Activated CD8-positive, alpha-beta memory T cell treated with anti-CD3 and anti-CD28 coated beads, Interleukin-2, amount 50 U/mL, for 48 hours (primary cell): ENCODE data around the gene ERLEC1.
A peak's percentile ranks its signal among the peaks of the same experiment; 100 is the strongest.
"Not testable (repeated sequence)": the region's sequence is repeated elsewhere in the genome, so short reads cannot be mapped to it uniquely, and the experiment has no call there.

Experiments used
- DNase-seq: peaks from one replicate; pipeline ENCODE4 v3.0.0-alpha.2; 2020

The ERLEC1 gene, protein sequence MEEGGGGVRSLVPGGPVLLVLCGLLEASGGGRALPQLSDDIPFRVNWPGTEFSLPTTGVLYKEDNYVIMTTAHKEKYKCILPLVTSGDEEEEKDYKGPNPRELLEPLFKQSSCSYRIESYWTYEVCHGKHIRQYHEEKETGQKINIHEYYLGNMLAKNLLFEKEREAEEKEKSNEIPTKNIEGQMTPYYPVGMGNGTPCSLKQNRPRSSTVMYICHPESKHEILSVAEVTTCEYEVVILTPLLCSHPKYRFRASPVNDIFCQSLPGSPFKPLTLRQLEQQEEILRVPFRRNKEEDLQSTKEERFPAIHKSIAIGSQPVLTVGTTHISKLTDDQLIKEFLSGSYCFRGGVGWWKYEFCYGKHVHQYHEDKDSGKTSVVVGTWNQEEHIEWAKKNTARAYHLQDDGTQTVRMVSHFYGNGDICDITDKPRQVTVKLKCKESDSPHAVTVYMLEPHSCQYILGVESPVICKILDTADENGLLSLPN

GRCh38 chr2:53786705-53787613, at the start of gene ERLEC1, which contains the start of gene ASB3:
Gene ERLEC1, plus strand, starts transcription at chr2:53787044. Its CDS starts 167 bp downstream, at chr2:53787211.
Gene ASB3, minus strand, starts transcription at chr2:53786953. Its CDS starts 21,381 bp downstream, at chr2:53765572.
- peak; percentile 92 for DNase-seq

DNA sequence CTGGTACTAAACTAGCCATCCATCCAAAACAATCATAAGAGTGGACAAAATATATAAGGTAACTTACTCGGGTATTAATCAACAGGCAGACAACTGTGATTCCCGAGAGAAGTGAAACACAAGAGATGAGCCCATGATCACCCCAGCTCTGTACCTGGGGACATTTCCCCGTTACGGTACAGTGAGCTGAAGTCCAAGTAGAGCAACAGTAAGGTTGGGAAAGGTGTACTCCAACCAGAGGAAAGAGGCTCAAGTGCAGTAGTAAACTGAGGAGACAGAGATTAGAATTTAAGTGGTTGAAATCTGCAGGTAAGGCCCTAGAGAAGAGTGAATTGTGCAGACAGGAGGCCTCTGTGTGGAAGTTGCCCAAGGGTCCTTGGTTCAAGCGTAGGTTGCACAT, 49.8 kb upstream of the ERLEC1 start:
- no peak for DNase-seq

DNA sequence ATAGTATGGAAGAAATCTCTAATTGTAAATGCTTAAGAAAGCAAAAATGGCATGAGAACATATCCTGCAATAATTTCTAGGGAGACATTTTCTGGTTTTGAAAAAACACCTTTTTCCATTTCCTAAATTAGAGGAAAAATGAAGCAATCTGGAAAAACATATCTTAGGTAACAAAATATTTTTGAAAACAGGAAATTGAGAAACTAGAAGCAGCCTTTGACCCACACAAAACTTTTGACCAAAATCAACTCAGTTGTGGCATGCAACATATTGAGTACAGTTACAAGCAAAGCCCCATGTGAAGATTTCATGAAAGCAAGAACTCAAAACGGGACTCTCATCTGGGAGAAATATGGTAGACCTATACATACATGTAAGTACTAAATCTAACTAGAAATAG, 47.8 kb upstream of the ERLEC1 start:
- DNase-seq, result no peak

GRCh38 chr2:53740170-53740569, 46.7 kb upstream of the ERLEC1 start:
- no peak for DNase-seq

DNA sequence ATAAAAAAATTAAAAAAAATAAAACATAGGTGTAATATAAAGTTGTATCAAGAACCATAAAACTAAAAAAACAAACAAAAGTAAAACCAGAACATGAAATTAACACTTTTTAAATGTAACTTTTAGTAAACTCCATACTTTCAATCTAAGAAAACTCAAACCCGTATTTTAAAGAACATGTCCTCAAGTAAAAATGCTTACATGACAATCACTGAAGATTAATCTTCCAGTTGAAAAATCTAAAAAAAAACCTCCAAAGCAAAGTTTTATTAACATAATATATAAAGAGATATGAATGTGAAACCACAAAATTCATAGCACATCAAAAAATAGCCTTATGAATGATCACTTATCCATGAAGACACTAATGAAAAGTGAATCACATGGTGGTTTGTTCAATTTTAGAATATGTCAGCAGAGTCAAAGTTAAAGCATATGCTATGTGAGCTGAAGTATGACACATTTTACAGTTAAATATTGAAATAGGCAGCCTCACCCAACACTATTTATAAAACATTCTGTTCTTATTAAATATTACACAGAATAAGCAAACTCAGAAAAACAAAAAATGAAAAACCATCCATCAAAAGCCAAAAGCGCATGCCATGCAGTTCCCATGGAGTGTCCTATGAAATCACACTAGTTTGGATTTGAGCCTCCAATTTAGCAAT, 42.3 kb upstream of the ERLEC1 start:
- DNase-seq, result no peak

- DNase-seq, result no peak
Observed at GRCh38 chr2:53750041-53750768, 36.6 kb upstream of the ERLEC1 start.

GRCh38 chr2:53751728-53752127, 35.1 kb upstream of the ERLEC1 start:
- no peak for DNase-seq

GRCh38 chr2:53752385-53752784, 34.5 kb upstream of the ERLEC1 start:
- no peak for DNase-seq

DNA sequence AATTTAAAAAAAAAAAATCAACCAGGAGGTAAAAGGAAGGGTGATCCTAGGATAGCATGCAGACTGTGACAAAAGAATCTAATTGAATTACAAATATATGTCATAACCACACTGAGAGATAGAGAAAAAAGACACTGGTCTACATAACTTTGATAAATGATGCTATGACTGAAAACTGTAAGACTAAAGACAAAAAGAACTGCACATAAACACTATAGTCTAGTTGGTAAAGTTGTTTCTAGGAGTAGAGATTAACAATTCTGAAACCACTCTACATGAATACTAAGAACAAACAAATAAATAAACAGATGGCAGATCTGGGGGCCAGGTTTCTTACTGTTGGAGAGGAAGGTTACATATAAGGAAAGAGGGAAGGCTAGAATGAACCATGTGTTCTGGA, 33.8 kb upstream of the ERLEC1 start:
- no peak for DNase-seq

- no peak for DNase-seq
Observed at GRCh38 chr2:53755121-53755520, 31.7 kb upstream of the ERLEC1 start.

DNA sequence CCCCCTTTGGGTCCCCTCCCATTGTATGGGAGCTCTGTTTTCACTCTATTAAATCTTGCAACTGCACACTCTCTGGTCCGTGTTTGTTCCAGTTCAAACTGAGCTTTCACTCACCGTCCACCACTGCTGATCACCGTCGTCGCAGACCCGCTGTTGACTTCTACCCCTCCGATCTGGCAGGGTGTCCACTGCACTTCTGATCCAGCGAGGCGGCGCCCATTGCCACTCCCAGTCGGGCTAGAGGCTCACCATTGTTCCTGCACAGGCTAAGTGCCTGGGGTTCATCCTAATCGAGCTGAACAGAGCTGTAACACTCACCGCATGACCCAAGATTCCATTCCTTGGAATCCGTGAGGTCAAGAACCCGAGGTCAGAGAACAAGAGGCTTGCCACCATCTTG, 30.2 kb upstream of the ERLEC1 start:
- no peak for DNase-seq

DNA sequence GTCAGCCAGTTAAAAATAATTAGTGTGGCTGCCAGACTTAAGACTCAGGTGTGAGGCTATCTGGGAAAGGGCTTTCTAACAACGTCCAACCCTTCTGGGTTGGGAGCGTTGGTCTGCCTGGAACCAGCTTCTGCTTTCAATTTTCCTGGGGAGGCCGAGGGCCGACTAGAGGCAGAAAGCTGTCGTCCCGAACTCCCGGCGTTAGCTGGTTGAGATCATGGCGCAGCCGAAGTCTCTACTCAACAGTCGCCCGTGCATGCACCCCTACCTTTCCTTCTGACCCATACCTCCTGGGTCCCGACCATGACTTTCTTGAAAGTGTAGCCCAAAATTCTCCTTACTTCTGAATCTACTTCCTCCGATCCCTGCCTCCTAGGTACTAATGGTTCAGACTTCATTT, 29.6 kb upstream of the ERLEC1 start:
- DNase-seq, result not testable (repeated sequence)

GRCh38 chr2:53765767-53766166, 21.1 kb upstream of the ERLEC1 start:
- DNase-seq, result no peak

- peak; percentile 93 for DNase-seq
Observed at GRCh38 chr2:53767405-53768241, 19.2 kb upstream of the ERLEC1 start, which contains the start of gene CHAC2. Gene CHAC2, plus strand, starts transcription at chr2:53767804. Its CDS starts 83 bp downstream, at chr2:53767887.

- DNase-seq, result no peak
Observed at GRCh38 chr2:53768242-53768542, 18.7 kb upstream of the ERLEC1 start.

GRCh38 chr2:53769318-53769945, 17.4 kb upstream of the ERLEC1 start:
- no peak for DNase-seq

- DNase-seq, result no peak
Observed at GRCh38 chr2:53770264-53770663, 16.6 kb upstream of the ERLEC1 start.

DNA sequence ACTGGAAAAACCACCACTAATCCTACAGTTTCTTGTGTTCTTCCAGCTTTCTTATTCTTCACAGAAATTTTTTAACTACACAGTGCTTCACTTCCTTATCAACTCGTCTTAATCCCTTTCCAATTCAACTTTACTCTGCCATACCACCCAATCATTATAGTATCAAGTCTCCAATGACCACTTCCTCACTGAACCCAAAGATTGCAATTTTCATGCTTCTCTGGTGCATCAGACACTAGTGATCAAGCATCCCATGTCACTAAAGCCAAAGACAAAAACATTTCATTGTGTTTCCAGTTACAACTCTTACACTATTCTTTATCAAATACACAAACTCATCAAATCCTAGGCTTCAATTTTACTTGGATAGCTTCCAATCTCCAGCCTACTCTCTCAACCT, 9.7 kb upstream of the ERLEC1 start:
- DNase-seq, result no peak

DNA sequence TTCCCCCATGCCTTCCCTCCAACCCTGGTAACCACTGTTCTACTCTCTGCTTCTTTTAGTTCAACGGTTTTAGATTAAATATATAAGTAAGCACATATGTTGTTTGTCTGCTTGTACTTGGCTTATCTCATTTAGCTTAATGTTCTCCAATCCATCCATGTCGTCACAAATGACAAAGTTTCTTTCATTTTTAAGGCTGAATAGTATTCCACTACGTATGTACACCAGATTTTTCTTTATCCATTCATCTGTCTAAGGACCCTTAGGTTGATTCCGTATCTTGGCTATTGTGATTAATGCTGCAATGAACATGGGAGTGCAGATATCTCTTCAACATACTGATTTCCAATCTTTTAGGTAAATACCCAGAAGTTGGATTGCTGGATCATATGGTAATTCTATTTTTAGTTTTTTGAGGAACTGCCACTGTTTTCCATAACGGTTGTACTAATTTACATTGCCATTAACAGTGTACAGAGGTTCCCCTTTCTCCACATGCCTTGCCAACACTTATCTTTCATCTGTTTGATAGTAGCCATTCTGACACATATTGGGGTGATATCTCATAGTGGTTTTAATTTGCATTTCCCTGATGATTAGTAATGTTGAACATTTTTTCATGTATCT, 8.2 kb upstream of the ERLEC1 start:
- no peak for DNase-seq

- DNase-seq, result no peak
Observed at GRCh38 chr2:53780056-53780455, 6.8 kb upstream of the ERLEC1 start.

- no peak for DNase-seq
Observed at GRCh38 chr2:53782676-53783075, 4.2 kb upstream of the ERLEC1 start.
